Heart right ventricle (tissue), 16 donors: Measurements from ENCODE around the gene ROPN1. TPM values are rescaled to one million over a fixed set of nuclear protein-coding genes. Genes with fewer than 3 reads are reported as not detected.

Source experiments
- ATAC-seq, 8 donors: fragments of 200-7000 bp; cut with Tn5 transposase; one replicate each; pipeline ENCODE4 v1.9.1; 2020; ENCODE audit warnings: mild to moderate bottlenecking in 8 of 8, moderate library complexity in 8 of 8, moderate number of reproducible peaks in 1 of 8
- DNase-seq, 2 donors: peaks; one replicate each; pipeline ENCODE4 v3.0.0-alpha.2; 2020
- H3K27ac ChIP-seq, 10 donors: fragments of 200-600 bp; sonication (generic) in 2 of 10; one replicate each; pipeline versions ENCODE4 v1.5.0 to v1.8.0; 2020 to 2022; ENCODE audit warnings: mild to moderate bottlenecking in 3 of 10
- H3K27me3 ChIP-seq, 7 donors: fragments of 200-600 bp; one replicate each; pipeline ENCODE4 v1.8.0; 2021 to 2022; ENCODE audit warnings: mild to moderate bottlenecking in 2 of 7
- H3K36me3 ChIP-seq, 9 donors: fragments of 200-600 bp; sonication (generic) in 1 of 9; one replicate each; pipeline versions ENCODE4 v1.5.0 to v1.8.0; 2020 to 2022; ENCODE audit warnings: mild to moderate bottlenecking in 2 of 9
- H3K4me1 ChIP-seq, 9 donors: fragments of 200-600 bp; sonication (generic) in 1 of 9; one replicate each; pipeline versions ENCODE4 v1.5.0 to v1.8.0; 2020 to 2022; ENCODE audit warnings: mild to moderate bottlenecking in 4 of 9
- H3K4me3 ChIP-seq, 10 donors: fragments of 200-600 bp; sonication (generic) in 2 of 10; one replicate each; pipeline versions ENCODE4 v1.5.0 to v1.8.0; 2020 to 2022; ENCODE audit warnings: mild to moderate bottlenecking in 7 of 10, moderate library complexity in 2 of 10
- H3K9me3 ChIP-seq, 11 donors: fragments of 200-600 bp in 10 of 11; sonication (generic) in 2 of 11; one replicate each; pipeline versions ENCODE4 v1.5.0 to v1.8.0; 2013 to 2022; ENCODE audit warnings: mild to moderate bottlenecking in 2 of 11, control low read depth in 1 of 11, moderate library complexity in 1 of 11
- WGBS, 2 donors: extraction: QIAGEN DNeasy Blood & Tissue Kit; methylation state at CpG; one replicate each; pipeline ENCODE4 v1.1.7; 2013; ENCODE audit warnings: inconsistent platforms in 1 of 2; 5-methylcytosine and 5-hydroxymethylcytosine counted together
- intact Hi-C, 10 donors: fragments of 100-400 bp; cut with DNase I; formaldehyde crosslinking; loops; one replicate each; pipeline versions ENCODE4 v1.11.1 to v1.14.2; 2022
- polyA plus RNA-seq, 2 donors: library from polyadenylated mRNA; stranded (reverse); fragments of 200-250 nt; gene quantifications; one replicate each; pipeline ENCODE4 v1.2.3, GENCODE V29; 2013
- total RNA-seq, 10 donors: library from RNA; stranded (reverse); fragmentation: NEBNext Ultra II Directional in 3 of 10; extraction: Animal tissue kit (Norgen Biotek cat#: 25700) in 3 of 10; gene quantifications; one replicate each; pipeline versions ENCODE4 v1.2.1 to v1.2.4, GENCODE V29; 2021 to 2023
- TF ChIP-seq, protein P1 (sequence below), 9 donors: fragments of 200-600 bp; sonication (generic) in 2 of 9; IDR thresholded peaks; one replicate each; pipeline versions ENCODE4 v1.5.0 to v1.8.0; 2021 to 2022; ENCODE audit warnings: antibody characterized with exemption in 9 of 9, mild to moderate bottlenecking in 5 of 9, moderate library complexity in 1 of 9
- donor health status: Arrhythmogenic right ventricular cardiomyopathy.
- donor health status: ischemic (EF 13 %, LVEDD 7.1; RV severe dilation, severe dysfunction).
- donor health status: healthy with polysubstance abuse.
- donor health status: DM: no; HTN: yes; CAD: no.
- donor health status: DM: no; HTN: no; CAD: no.
- donor health status: ischemic (EF 25% LVEDD 6.9; RV normal size, moderate dysfunction).
- donor health status: ischemic (EF 25% LVEDD 5.7; RV mildly dilated, moderate dysfunction).
- donor health status: healthy.
- donor health status: DM: yes; HTN: yes; CAD: no.
- donor health status: Ischemic cardiomyopathy.
- donor health status: ischemic (EF 35%, LVEDD 5.7; RV mildly dilated, moderate dysfunction).
- donor health status: nonischemic (EF 11% LVEDD 7.7; RV severe dilation, severe dysfunction).
- donor health status: DM: yes; HTN: yes; CAD: no.
- donor health status: PGD.
- donor health status: ischemic (EF 29% LVEDD 5.4; RV normal size, mild dysfunction).
- donor health status: nonischemic (EF 23%, LVEDD 6.1; RV moderate dilation, normal function).

ROPN1 gene
- total and polyA plus RNA-seq, 12 donors, result 0.28 to 2.0 (median 0.42) TPM; not detected in 5

DNA sequence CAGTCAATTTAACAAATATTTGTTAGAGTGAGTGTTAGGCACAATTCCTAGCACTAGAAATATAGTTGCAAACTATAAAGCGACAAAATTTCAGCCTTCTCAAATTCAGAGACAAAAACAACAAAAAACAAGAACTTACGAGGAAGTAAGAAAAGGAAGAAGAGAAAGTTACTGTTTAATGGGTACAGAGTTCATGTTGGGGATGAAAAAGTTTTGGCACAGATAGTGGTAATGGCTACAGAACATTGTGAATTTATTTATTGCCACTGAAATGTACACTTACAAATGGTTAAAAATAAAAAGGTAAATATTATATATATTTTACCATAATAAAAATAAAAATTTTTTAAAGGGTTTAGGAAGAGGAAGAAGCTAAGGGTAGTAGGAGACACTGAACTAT is 52.2 kb downstream of the ROPN1 start:
- Histone ChIP-seq H3K4me3 (no peak overlapping the region), H3K36me3 (peaks cover 0 to 75% (median 4%) of the 10 kb centered on the region in 9 donors), H3K9me3 (no peaks in the 10 kb centered on the region), H3K27ac (no peak overlapping the region), H3K27me3 (no peaks in the 10 kb centered on the region), H3K4me1 (no peaks in the 10 kb centered on the region)
- DNase-seq, result no peak
- ATAC-seq, result no peak
- intact Hi-C loops, result no loop called here
- TF ChIP-seq, protein P1, sequence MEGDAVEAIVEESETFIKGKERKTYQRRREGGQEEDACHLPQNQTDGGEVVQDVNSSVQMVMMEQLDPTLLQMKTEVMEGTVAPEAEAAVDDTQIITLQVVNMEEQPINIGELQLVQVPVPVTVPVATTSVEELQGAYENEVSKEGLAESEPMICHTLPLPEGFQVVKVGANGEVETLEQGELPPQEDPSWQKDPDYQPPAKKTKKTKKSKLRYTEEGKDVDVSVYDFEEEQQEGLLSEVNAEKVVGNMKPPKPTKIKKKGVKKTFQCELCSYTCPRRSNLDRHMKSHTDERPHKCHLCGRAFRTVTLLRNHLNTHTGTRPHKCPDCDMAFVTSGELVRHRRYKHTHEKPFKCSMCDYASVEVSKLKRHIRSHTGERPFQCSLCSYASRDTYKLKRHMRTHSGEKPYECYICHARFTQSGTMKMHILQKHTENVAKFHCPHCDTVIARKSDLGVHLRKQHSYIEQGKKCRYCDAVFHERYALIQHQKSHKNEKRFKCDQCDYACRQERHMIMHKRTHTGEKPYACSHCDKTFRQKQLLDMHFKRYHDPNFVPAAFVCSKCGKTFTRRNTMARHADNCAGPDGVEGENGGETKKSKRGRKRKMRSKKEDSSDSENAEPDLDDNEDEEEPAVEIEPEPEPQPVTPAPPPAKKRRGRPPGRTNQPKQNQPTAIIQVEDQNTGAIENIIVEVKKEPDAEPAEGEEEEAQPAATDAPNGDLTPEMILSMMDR (IDR thresholded peaks at IDR 0.05), result no peak
- 92 to 97% methylated on average over 2 of the region's 2 CpGs for WGBS, 2 donors

DNA sequence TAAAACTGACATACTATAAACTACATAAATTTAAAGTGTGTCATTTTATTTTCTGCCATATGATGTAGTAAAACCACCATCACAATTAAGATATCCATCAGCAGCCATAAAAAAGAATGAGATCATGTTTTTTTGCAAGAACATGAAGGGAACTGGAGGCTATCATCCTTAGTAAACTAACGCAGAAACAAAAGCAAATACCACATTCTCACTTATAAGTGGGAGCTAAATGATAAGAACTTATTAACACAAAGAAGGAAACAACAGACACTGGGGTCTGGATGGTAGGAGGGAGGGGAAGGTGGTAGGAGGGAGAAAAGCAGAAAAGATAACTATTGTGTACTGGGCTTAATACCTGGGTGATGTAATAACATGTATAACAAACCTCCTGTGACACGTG is 55.5 kb downstream of the ROPN1 start:
- ATAC-seq (no peak), DNase-seq (no peak)
- Histone ChIP-seq H3K4me3 (no peak overlapping the region), H3K4me1 (no peaks in the 10 kb centered on the region), H3K36me3 (peaks cover 0 to 71% (median 10%) of the 10 kb centered on the region in 9 donors), H3K27ac (no peak overlapping the region), H3K27me3 (no peaks in the 10 kb centered on the region), H3K9me3 (no peaks in the 10 kb centered on the region)
- intact Hi-C loops, result no loop called here
- TF ChIP-seq, protein P1 (IDR thresholded peaks at IDR 0.05), result no peak
- WGBS, 2 donors, result 85 to 90% methylated on average over 2 of the region's 2 CpGs

DNA sequence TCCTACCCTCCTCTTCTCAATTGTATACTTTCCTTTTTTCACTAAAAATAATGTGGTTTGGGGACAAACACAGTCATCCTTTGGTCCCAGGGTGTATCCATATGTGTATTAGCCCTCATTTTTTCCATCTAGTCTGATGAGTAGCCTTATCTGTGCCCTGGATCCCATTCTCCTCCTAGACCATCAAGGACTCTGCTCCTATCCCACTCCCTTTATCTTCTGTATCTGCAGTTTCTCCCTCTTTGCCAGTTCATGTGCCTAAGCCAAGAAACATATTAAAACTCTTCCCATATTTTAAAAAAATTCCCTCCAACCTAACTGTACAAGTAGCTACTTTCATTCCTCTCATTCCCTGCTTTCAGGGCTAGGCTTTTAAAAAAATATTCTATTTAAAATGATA is 56.1 kb downstream of the ROPN1 start:
- no peaks in the 10 kb centered on the region for H3K4me1 ChIP-seq
- TF ChIP-seq, protein P1 (IDR thresholded peaks at IDR 0.05), result no peak
- no peak for ATAC-seq
- H3K4me3 ChIP-seq, result no peak overlapping the region
- DNase-seq, result no peak
- no peak overlapping the region for H3K27ac ChIP-seq
- intact Hi-C loops, result no loop called here
- peaks cover 0 to 71% (median 10%) of the 10 kb centered on the region in 9 donors for H3K36me3 ChIP-seq
- no peaks in the 10 kb centered on the region for H3K9me3 ChIP-seq
- H3K27me3 ChIP-seq, result no peaks in the 10 kb centered on the region

DNA sequence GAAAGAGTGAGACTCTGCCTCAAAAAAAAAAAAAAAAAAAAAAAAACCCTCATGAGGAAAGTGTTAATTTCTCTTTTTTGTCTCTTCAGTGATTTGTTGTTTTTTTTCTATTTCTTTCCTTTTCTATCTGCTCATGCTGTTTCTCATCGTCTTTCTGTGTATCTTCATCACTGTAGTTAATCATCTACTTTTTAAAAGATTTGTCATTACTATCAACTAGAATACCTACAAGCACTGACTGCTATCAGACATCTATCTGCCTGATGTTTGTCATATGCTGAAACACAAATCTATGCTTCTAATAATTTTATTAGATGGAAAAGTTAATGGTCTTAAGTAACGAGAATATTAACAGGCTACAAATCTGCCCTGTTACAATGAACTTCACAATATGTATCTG is 57.7 kb downstream of the ROPN1 start:
- WGBS, 2 donors, result 91 to 93% methylated on average over 2 of the region's 2 CpGs
- no peaks in the 10 kb centered on the region for H3K4me1 ChIP-seq
- no peaks in the 10 kb centered on the region for H3K27me3 ChIP-seq
- TF ChIP-seq, protein P1 (IDR thresholded peaks at IDR 0.05), result no peak
- H3K36me3 ChIP-seq, result peaks cover 0 to 78% (median 17%) of the 10 kb centered on the region in 9 donors
- DNase-seq, result no peak
- no peaks in the 10 kb centered on the region for H3K9me3 ChIP-seq
- ATAC-seq, result no peak
- no peak overlapping the region for H3K4me3 ChIP-seq
- intact Hi-C loops, result no loop called here
- no peak overlapping the region for H3K27ac ChIP-seq

DNA sequence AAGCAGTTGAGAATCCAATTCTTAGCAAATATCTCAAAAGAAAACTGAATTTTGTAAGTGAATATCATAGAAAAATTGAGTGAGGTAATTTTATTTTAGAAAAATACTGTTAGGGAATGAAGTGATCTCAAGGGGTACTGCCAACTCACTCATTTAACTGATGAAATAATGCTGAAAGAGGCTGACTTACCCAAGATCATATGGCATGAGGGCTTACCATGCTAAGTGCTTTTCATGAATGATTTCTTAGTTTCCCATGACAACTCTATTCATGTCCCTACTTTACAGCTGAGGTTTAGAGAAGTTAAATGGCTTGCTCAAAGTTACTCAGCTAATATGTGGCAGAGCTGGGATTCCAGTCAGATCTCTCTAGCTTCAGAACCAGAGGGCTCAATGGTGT is 61.5 kb downstream of the ROPN1 start:
- intact Hi-C loops, result no loop called here
- H3K36me3 ChIP-seq, result peaks cover 0 to 71% (median 17%) of the 10 kb centered on the region in 9 donors
- TF ChIP-seq, protein P1 (IDR thresholded peaks at IDR 0.05), result no peak

More for the DNA sequence above, 61.5 kb downstream of the ROPN1 start:
- no peak for DNase-seq
- no peaks in the 10 kb centered on the region for H3K27me3 ChIP-seq
- no peak overlapping the region for H3K27ac ChIP-seq
- H3K4me1 ChIP-seq, result no peaks in the 10 kb centered on the region
- no peaks in the 10 kb centered on the region for H3K9me3 ChIP-seq
- no peak overlapping the region for H3K4me3 ChIP-seq
- no peak for ATAC-seq
